GM18909 (cell line): ENCODE measurements around the gene ENGASE.

Experiments used
- ATAC-seq: cut with Tn5 transposase; IDR thresholded peaks from one replicate; pipeline ENCODE4 v1.9.1; 2021; ENCODE audit warnings: mild to moderate bottlenecking; ENCODE audit not compliant: unreplicated experiment, poor library complexity

The ENGASE gene

GRCh38 chr17:79078476-79079190 is 4.0 kb downstream of the ENGASE start:
- ATAC-seq = no peak

GRCh38 chr17:79079421-79080200 is 5.0 kb downstream of the ENGASE start:
- no peak for ATAC-seq

- no peak for ATAC-seq
Measured at GRCh38 chr17:79080349-79080748, 5.7 kb downstream of the ENGASE start.

- ATAC-seq = no peak
Measured at GRCh38 chr17:79080761-79081290, 6.2 kb downstream of the ENGASE start.

GRCh38 chr17:79081571-79082276 is 7.1 kb downstream of the ENGASE start:
- no peak for ATAC-seq

GRCh38 chr17:79082311-79083190 is 7.9 kb downstream of the ENGASE start:
- ATAC-seq = no peak

GRCh38 chr17:79083191-79083971 is 8.8 kb downstream of the ENGASE start:
- no peak for ATAC-seq

- ATAC-seq = no peak
Measured at GRCh38 chr17:79084291-79085153, 9.9 kb downstream of the ENGASE start.

- ATAC-seq = no peak
Measured at GRCh38 chr17:79085154-79085920, 10.7 kb downstream of the ENGASE start.

- ATAC-seq = no peak
Measured at GRCh38 chr17:79085921-79086551, 11.4 kb downstream of the ENGASE start.

- no peak for ATAC-seq
Measured at GRCh38 chr17:79086609-79087427, 12.2 kb downstream of the ENGASE start.

GRCh38 chr17:79087428-79088143 is 13.0 kb downstream of the ENGASE start:
- ATAC-seq = peak; percentile 52

GRCh38 chr17:79088247-79088996 is 13.8 kb downstream of the ENGASE start:
- no peak for ATAC-seq

- ATAC-seq = no peak
Measured at GRCh38 chr17:79088997-79089328, 14.3 kb downstream of the ENGASE start.
